A549 (cell line): ENCODE measurements around the gene METTL9.

Experiments used
- CBX2 ChIP-seq: fragments of 200-600 bp; sonication (generic); IDR thresholded peaks from 2 replicates; pipeline ENCODE4 v1.6.1; 2016; ENCODE audit warnings: low read depth, mild to moderate bottlenecking, borderline replicate concordance
- MAFK ChIP-seq: fragments of 450-650 bp; IDR thresholded peaks from 2 replicates; pipeline ENCODE4 v1.6.1; 2014; ENCODE audit not compliant: partially characterized antibody
- POLR2A ChIP-seq: IDR thresholded peaks from 2 replicates; pipeline ENCODE4 v1.6.1; 2012; ENCODE audit warnings: mild to moderate bottlenecking, low read length
- ZC3H11A ChIP-seq: fragments of 450-650 bp; IDR thresholded peaks from 2 replicates; pipeline ENCODE4 v1.6.1; 2014; ENCODE audit warnings: antibody characterized with exemption, mild to moderate bottlenecking
- TF ChIP-seq, protein P1 (sequence below): fragments of 200-600 bp; sonication (generic); IDR thresholded peaks from 2 replicates; pipeline ENCODE4 v1.6.1; 2016; ENCODE audit warnings: antibody characterized with exemption, mild to moderate bottlenecking, moderate library complexity

DNA sequence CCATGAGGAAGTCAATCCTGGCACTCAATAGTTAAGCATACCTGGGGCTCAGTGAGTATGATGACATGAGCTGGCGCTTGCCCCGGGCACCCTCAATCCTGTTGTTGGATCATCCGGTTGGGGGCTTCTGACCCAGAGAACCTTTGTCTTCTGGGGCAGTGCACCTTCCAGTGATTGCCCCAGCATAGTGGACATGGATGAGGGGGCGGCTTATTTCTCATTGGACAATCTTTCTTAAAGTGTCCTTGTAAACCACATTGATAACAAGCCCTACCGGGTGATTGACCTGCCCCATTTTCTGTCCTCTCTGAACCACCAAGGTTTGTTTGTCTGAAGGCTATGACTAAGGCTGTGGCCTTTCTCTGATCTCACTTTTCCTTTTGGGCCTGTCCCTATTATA, 34.8 kb downstream of the METTL9 start:
- TF ChIP-seq ZC3H11A, result no peak
- no peak for TF ChIP-seq MAFK
- TF ChIP-seq, protein P1, sequence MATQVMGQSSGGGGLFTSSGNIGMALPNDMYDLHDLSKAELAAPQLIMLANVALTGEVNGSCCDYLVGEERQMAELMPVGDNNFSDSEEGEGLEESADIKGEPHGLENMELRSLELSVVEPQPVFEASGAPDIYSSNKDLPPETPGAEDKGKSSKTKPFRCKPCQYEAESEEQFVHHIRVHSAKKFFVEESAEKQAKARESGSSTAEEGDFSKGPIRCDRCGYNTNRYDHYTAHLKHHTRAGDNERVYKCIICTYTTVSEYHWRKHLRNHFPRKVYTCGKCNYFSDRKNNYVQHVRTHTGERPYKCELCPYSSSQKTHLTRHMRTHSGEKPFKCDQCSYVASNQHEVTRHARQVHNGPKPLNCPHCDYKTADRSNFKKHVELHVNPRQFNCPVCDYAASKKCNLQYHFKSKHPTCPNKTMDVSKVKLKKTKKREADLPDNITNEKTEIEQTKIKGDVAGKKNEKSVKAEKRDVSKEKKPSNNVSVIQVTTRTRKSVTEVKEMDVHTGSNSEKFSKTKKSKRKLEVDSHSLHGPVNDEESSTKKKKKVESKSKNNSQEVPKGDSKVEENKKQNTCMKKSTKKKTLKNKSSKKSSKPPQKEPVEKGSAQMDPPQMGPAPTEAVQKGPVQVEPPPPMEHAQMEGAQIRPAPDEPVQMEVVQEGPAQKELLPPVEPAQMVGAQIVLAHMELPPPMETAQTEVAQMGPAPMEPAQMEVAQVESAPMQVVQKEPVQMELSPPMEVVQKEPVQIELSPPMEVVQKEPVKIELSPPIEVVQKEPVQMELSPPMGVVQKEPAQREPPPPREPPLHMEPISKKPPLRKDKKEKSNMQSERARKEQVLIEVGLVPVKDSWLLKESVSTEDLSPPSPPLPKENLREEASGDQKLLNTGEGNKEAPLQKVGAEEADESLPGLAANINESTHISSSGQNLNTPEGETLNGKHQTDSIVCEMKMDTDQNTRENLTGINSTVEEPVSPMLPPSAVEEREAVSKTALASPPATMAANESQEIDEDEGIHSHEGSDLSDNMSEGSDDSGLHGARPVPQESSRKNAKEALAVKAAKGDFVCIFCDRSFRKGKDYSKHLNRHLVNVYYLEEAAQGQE, result no peak
- no peak for TF ChIP-seq CBX2
- no peak for TF ChIP-seq POLR2A
